Neuronal stem cell (in vitro differentiated cells): ENCODE measurements around the gene OS9.

Experiments
- DNase-seq: peaks from one replicate; pipeline ENCODE4 v3.0.0-alpha.2; 2013; ENCODE audit warnings: low spot score
- H2AFZ ChIP-seq: one replicate; pipeline ENCODE4 v1.6.1; 2013; ENCODE audit warnings: mild to moderate bottlenecking, low read length, inconsistent platforms
- H2AK5ac ChIP-seq: 2 replicates; pipeline ENCODE4 v1.6.1; 2013; ENCODE audit warnings: low read depth, mild to moderate bottlenecking, inconsistent platforms, low read length, moderate library complexity, mixed read lengths
- H2BK120ac ChIP-seq: 2 replicates; pipeline ENCODE4 v1.6.1; 2013; ENCODE audit warnings: low read depth, mild to moderate bottlenecking, inconsistent platforms, low read length, moderate library complexity, mixed read lengths
- H2BK12ac ChIP-seq: one replicate; pipeline ENCODE4 v1.6.1; 2013; ENCODE audit warnings: low read length, inconsistent platforms
- H2BK15ac ChIP-seq: 2 replicates; pipeline ENCODE4 v1.6.1; 2013; ENCODE audit warnings: mild to moderate bottlenecking, low read length, inconsistent platforms, mixed read lengths
- H2BK5ac ChIP-seq: one replicate; pipeline ENCODE4 v1.6.1; 2013; ENCODE audit warnings: inconsistent platforms, mild to moderate bottlenecking, low read length, moderate library complexity
- H3K14ac ChIP-seq: one replicate; pipeline ENCODE4 v1.6.1; 2013; ENCODE audit warnings: low read length, inconsistent platforms
- H3K18ac ChIP-seq: 2 replicates; pipeline ENCODE4 v1.6.1; 2013; ENCODE audit warnings: low read length, inconsistent platforms
- H3K23ac ChIP-seq: 2 replicates; pipeline ENCODE4 v1.6.1; 2013; ENCODE audit warnings: low read depth, mild to moderate bottlenecking, mixed read lengths, low read length, inconsistent platforms; ENCODE audit not compliant: poor library complexity
- H3K27ac ChIP-seq: replicated peaks from 3 replicates; pipeline ENCODE4 v1.5.1; 2013; ENCODE audit warnings: low read length, inconsistent platforms
- H3K27me3 ChIP-seq, 3 experiments: 2 replicates each; pipeline ENCODE4 v1.6.1; 2013; ENCODE audit warnings: low read length in 3 of 3, mild to moderate bottlenecking in 2 of 3, inconsistent platforms in 1 of 3, low read depth in 1 of 3, mixed read lengths in 1 of 3, moderate library complexity in 1 of 3; ENCODE audit not compliant: control insufficient read depth in 3 of 3, insufficient read depth in 3 of 3
- H3K36me3 ChIP-seq, 2 donors: replicated peaks in 1 of 2; 2 replicates each; pipeline ENCODE4 v1.6.1; 2013; ENCODE audit warnings: low read length in 2 of 2; ENCODE audit not compliant: control insufficient read depth in 2 of 2, insufficient read depth in 2 of 2
- H3K4ac ChIP-seq: 2 replicates; pipeline ENCODE4 v1.6.1; 2013; ENCODE audit warnings: inconsistent platforms, mild to moderate bottlenecking, low read length, moderate library complexity
- H3K4me1 ChIP-seq, 2 donors: 1 replicate in 1 of 2; 2 replicates in 1 of 2; pipeline ENCODE4 v1.6.1; 2013; ENCODE audit warnings: low read length in 2 of 2, low read depth in 1 of 2; ENCODE audit not compliant: control insufficient read depth in 2 of 2, insufficient read depth in 1 of 2
- H3K4me2 ChIP-seq: one replicate; pipeline ENCODE4 v1.6.1; 2013; ENCODE audit warnings: mild to moderate bottlenecking, low read length, inconsistent platforms; ENCODE audit not compliant: insufficient read depth, poor library complexity, severe bottlenecking
- H3K4me3 ChIP-seq, 2 donors: 2 replicates each; pipeline ENCODE4 v1.5.1; 2013; ENCODE audit warnings: low read length in 2 of 2, mild to moderate bottlenecking in 2 of 2, inconsistent platforms in 1 of 2, moderate library complexity in 1 of 2
- H3K79me1 ChIP-seq: one replicate; pipeline ENCODE4 v1.6.1; 2013; ENCODE audit warnings: low read depth, mild to moderate bottlenecking, inconsistent platforms, low read length, moderate library complexity
- H3K9ac ChIP-seq: one replicate; pipeline ENCODE4 v1.6.1; 2013; ENCODE audit warnings: mild to moderate bottlenecking, low read depth, low read length, inconsistent platforms; ENCODE audit not compliant: poor library complexity
- H3K9me3 ChIP-seq, 2 donors: replicated peaks in 1 of 2; 2 replicates each; pipeline versions ENCODE3 to v1.6.1; 2013; ENCODE audit warnings: low read length in 2 of 2, mild to moderate bottlenecking in 2 of 2, inconsistent platforms in 1 of 2, low read depth in 1 of 2, mixed read lengths in 1 of 2, moderate library complexity in 1 of 2; ENCODE audit not compliant: control insufficient read depth in 2 of 2, insufficient read depth in 1 of 2
- H4K8ac ChIP-seq: one replicate; pipeline ENCODE4 v1.6.1; 2013; ENCODE audit warnings: low read depth, mild to moderate bottlenecking, inconsistent platforms, low read length, moderate library complexity
- H4K91ac ChIP-seq: one replicate; pipeline ENCODE4 v1.6.1; 2013; ENCODE audit warnings: low read length, low read depth, mild to moderate bottlenecking, inconsistent platforms; ENCODE audit not compliant: poor library complexity
- WGBS, 2 donors: extraction: QIAGEN DNeasy Blood & Tissue Kit; methylation state at CpG; one replicate each; pipeline ENCODE4 v1.1.7; 2013; ENCODE audit warnings: missing lambda C conversion rate in 2 of 2, mixed read lengths in 1 of 2; ENCODE audit not compliant: insufficient read length in 2 of 2, insufficient replicate concordance in 1 of 2; ENCODE audit errors: extremely low coverage in 2 of 2; 5-methylcytosine and 5-hydroxymethylcytosine counted together

Gene OS9

DNA sequence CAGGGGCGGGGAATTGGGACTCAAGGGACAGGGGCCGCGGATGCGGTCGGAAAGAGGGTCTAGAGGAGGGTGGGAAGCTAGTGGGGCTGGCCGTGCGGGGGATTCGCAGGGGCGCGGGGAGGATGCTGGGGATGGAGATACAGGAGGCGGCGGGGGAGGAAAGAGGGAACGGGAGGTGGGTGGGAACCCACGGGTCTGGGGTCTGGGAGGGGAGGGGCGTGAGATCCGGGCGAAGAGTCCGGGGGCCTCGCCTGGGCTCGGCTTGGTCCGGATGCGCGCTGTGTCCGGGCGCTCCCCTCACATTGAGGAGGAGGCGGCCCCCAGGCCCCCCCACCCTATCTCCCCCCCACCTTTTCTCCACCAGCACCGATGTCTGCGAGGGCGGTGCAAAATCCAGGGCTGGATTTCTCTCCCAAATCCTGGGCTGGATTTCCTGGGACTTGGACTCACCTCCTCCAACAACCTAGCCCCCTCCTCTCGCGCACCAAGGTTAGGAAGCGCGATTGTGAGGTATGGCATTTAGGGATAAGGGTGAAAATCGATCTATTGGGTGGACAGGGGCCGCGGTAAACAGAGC is 44.8 kb downstream of the OS9 start, which contains the start of gene AGAP2:
TSS of gene AGAP2 (minus strand) at position 82 of the 577 bp plus-strand sequence. CDS start 496 bp downstream, outside the sequence.
- WGBS, 2 donors, result no CpG with 5 or more reads among the region's 36 CpGs
- peak within 1 kb of the TSS; percentile 48 for H2AK5ac ChIP-seq
- no peak within 1 kb of the TSS for H2BK5ac ChIP-seq
- H2BK120ac ChIP-seq, result peak within 1 kb of the TSS; percentile 27
- H3K27ac ChIP-seq, result no peak within 1 kb of the TSS
- H3K79me1 ChIP-seq, result no peaks in the 10 kb centered on the region
- H3K4me1 ChIP-seq, result peaks cover 18 to 34% of the 10 kb centered on the region in 2 donors
- peak within 1 kb of the TSS; percentile 53 for H3K23ac ChIP-seq
- H2BK12ac ChIP-seq, result peak within 1 kb of the TSS; percentile 2
- H3K27me3 ChIP-seq, result peaks cover 3 to 77% (median 26%) of the 10 kb centered on the region in 3 experiments
- no peak within 1 kb of the TSS for H2BK15ac ChIP-seq
- peak within 1 kb of the TSS; percentile 66 to 81 for H3K4me3 ChIP-seq
- H3K9ac ChIP-seq, result peak within 1 kb of the TSS; percentile 65
- H3K4ac ChIP-seq, result peak within 1 kb of the TSS; percentile 19
- no peak within 1 kb of the TSS for H4K91ac ChIP-seq
- peak within 1 kb of the TSS; percentile 92 for H3K4me2 ChIP-seq
- peak within 1 kb of the TSS; percentile 86 for H2AFZ ChIP-seq
- peaks cover 0 to 5% of the 10 kb centered on the region in 2 donors for H3K36me3 ChIP-seq
- no peak for DNase-seq
- peaks cover 0 to 4% of the 10 kb centered on the region in 2 donors for H3K9me3 ChIP-seq
- no peak within 1 kb of the TSS for H3K14ac ChIP-seq
- peak within 1 kb of the TSS; percentile 68 for H4K8ac ChIP-seq
- H3K18ac ChIP-seq, result peak within 1 kb of the TSS; percentile 91

DNA sequence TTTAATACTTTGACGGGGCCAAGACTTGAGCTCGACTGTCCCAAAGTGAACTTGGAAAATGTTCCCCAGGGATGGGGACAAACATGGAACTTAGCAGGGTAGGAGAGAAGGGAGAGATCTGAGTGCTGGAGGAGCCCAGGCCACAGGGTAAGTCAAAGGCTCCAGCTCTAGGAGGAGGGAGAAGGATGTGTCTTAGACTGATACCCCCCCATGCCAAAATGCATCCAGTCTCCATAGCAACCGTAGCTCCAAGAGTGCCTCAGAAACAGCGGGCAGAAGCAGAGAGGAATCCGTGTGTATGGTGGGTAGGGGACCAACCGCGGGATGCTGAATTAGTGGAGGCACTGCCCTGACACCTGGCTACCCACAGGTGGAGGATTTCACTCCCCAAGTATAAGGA is 45.5 kb downstream of the OS9 start:
- Histone ChIP-seq H2AFZ (peak overlapping the region; percentile 86), H3K4me3 (peak overlapping the region in 1 of 2 donors; percentile 66), H2BK120ac (peak overlapping the region; percentile 27), H3K36me3 (no peaks in the 10 kb centered on the region), H3K4ac (peak overlapping the region; percentile 19), H3K9me3 (peaks cover 0 to 4% of the 10 kb centered on the region in 2 donors), H4K8ac (peak overlapping the region; percentile 68), H2BK5ac (no peak overlapping the region), H3K4me1 (peaks cover 18 to 36% of the 10 kb centered on the region in 2 donors), H3K4me2 (no peak overlapping the region), H2AK5ac (peak overlapping the region; percentile 48), H3K79me1 (no peaks in the 10 kb centered on the region), H2BK15ac (no peak overlapping the region), H3K27ac (no peak overlapping the region), H3K9ac (no peak overlapping the region), H3K18ac (peak overlapping the region; percentile 50), H3K27me3 (peaks cover 3 to 71% (median 26%) of the 10 kb centered on the region in 3 experiments), H3K14ac (no peak overlapping the region), H3K23ac (peak overlapping the region; percentile 8), H4K91ac (no peak overlapping the region), H2BK12ac (peak overlapping the region; percentile 2)
- WGBS, 2 donors, result no CpG with 5 or more reads among the region's 7 CpGs
- DNase-seq, result no peak

DNA sequence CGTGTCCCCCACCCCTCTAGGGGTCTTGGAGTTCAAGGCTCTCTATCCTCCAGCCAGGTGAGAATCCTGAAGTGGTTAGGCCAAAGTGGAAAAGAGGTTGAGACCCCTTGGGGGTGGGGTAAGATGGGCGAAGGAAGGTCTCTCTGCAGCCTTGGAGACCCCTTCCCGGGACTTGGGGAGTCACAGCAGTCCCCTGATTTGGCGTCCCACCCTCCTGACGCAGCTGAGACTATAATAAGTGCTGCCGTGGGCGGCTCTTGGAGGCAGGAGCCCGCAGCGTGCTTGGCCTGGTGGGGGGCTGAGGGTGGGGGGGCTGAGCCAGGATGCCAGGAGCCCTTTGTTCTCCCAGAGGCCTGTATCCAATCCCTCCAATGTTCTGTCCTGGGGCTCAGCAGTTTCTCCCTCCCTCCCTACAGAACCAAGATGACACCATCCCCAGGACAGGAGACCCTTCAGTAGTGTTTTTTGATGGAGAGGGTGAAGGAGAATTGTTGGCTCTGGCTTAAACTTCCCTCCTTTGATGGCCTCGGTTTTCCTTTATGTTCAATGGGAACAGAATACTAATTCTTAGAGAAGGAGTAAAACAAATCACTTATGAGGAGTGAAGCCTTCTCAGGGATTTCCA is 46.1 kb downstream of the OS9 start:
- H3K14ac ChIP-seq, result no peak overlapping the region
- H2BK120ac ChIP-seq, result no peak overlapping the region
- H3K9ac ChIP-seq, result no peak overlapping the region
- no peak overlapping the region for H3K27ac ChIP-seq
- no peak overlapping the region for H3K23ac ChIP-seq
- no peak overlapping the region for H3K4ac ChIP-seq
- no peak for DNase-seq
- no peak overlapping the region for H2BK15ac ChIP-seq
- peaks cover 0 to 4% of the 10 kb centered on the region in 2 donors for H3K9me3 ChIP-seq
- H3K4me2 ChIP-seq, result no peak overlapping the region
- no peak overlapping the region for H3K4me3 ChIP-seq
- peaks cover 18 to 36% of the 10 kb centered on the region in 2 donors for H3K4me1 ChIP-seq
- no peak overlapping the region for H2BK5ac ChIP-seq
- H2BK12ac ChIP-seq, result no peak overlapping the region
- H3K18ac ChIP-seq, result no peak overlapping the region
- H4K91ac ChIP-seq, result no peak overlapping the region
- no peaks in the 10 kb centered on the region for H3K36me3 ChIP-seq
- peak overlapping the region; percentile 86 for H2AFZ ChIP-seq
- no CpG with 5 or more reads among the region's 10 CpGs for WGBS, 2 donors
- no peaks in the 10 kb centered on the region for H3K79me1 ChIP-seq
- H3K27me3 ChIP-seq, result peaks cover 3 to 64% (median 26%) of the 10 kb centered on the region in 3 experiments
- peak overlapping the region; percentile 20 for H2AK5ac ChIP-seq
- H4K8ac ChIP-seq, result no peak overlapping the region
